GM18508 (cell line): ENCODE results near the gene MYRIP.

Source experiments
- ATAC-seq: cut with Tn5 transposase; IDR thresholded peaks from one replicate; pipeline ENCODE4 v1.9.1; 2021; ENCODE audit warnings: moderate number of reproducible peaks; ENCODE audit not compliant: insufficient read depth, unreplicated experiment

Gene MYRIP

GRCh38 chr3:39961230-39961629, 151.8 kb downstream of the MYRIP start:
- no peak for ATAC-seq

- ATAC-seq = no peak
These were observed 153.2 kb downstream of the MYRIP start for GRCh38 chr3:39962581-39962980.

GRCh38 chr3:39965461-39965860, 156.1 kb downstream of the MYRIP start:
- no peak for ATAC-seq

- ATAC-seq = no peak
These were observed 156.6 kb downstream of the MYRIP start for GRCh38 chr3:39965997-39966396.

- ATAC-seq = no peak
These were observed 161.6 kb downstream of the MYRIP start for GRCh38 chr3:39970982-39971381.

- ATAC-seq = no peak
These were observed 162.2 kb downstream of the MYRIP start for GRCh38 chr3:39971559-39972031.

GRCh38 chr3:39972508-39972907, 163.1 kb downstream of the MYRIP start:
- ATAC-seq = no peak

- ATAC-seq = no peak
These were observed 167.8 kb downstream of the MYRIP start for GRCh38 chr3:39977058-39977794.

GRCh38 chr3:39978308-39978707, 168.9 kb downstream of the MYRIP start:
- no peak for ATAC-seq

GRCh38 chr3:39980058-39980457, 170.6 kb downstream of the MYRIP start:
- no peak for ATAC-seq

- no peak for ATAC-seq
These were observed 171.4 kb downstream of the MYRIP start for GRCh38 chr3:39980781-39981180.

GRCh38 chr3:39981547-39982184, 172.3 kb downstream of the MYRIP start:
- no peak for ATAC-seq

- no peak for ATAC-seq
These were observed 173.4 kb downstream of the MYRIP start for GRCh38 chr3:39982665-39983357.

- ATAC-seq = no peak
These were observed 180.3 kb downstream of the MYRIP start for GRCh38 chr3:39989746-39990145.

- ATAC-seq = no peak
These were observed 181.1 kb downstream of the MYRIP start for GRCh38 chr3:39990532-39990931.

GRCh38 chr3:40008796-40009195, 199.4 kb downstream of the MYRIP start:
- no peak for ATAC-seq

- ATAC-seq = no peak
These were observed 200.6 kb downstream of the MYRIP start for GRCh38 chr3:40009991-40010390.

- no peak for ATAC-seq
These were observed 203.0 kb downstream of the MYRIP start for GRCh38 chr3:40012381-40012780.

- no peak for ATAC-seq
These were observed 207.0 kb downstream of the MYRIP start for GRCh38 chr3:40016391-40016790.

- no peak for ATAC-seq
These were observed 209.0 kb downstream of the MYRIP start for GRCh38 chr3:40018369-40018768.

GRCh38 chr3:40019376-40019775, 210.0 kb downstream of the MYRIP start:
- ATAC-seq = no peak
